GM19043 (cell line): ENCODE data around the gene CCND2.
"Not testable (repeated sequence)": the region's sequence is repeated elsewhere in the genome, so short reads cannot be mapped to it uniquely, and the experiment has no call there.

ENCODE experiments used
- ATAC-seq: cut with Tn5 transposase; IDR thresholded peaks from one replicate; pipeline ENCODE4 v1.9.1; 2021; ENCODE audit warnings: low read depth; ENCODE audit not compliant: unreplicated experiment

CCND2 gene

GRCh38 chr12:4273652-4274395 is at the start of gene CCND2:
Gene CCND2, plus strand, starts transcription at chr12:4273762. Its CDS starts 279 bp downstream, at chr12:4274041.
- ATAC-seq: no peak

- no peak for ATAC-seq
Measured at GRCh38 chr12:4224206-4224889, 49.2 kb upstream of the CCND2 start.

GRCh38 chr12:4225571-4225970 is 48.0 kb upstream of the CCND2 start:
- no peak for ATAC-seq

- ATAC-seq: no peak
Measured at GRCh38 chr12:4227046-4227445, 46.5 kb upstream of the CCND2 start.

GRCh38 chr12:4228122-4228580 is 45.4 kb upstream of the CCND2 start:
- no peak for ATAC-seq

- ATAC-seq: no peak
Measured at GRCh38 chr12:4230526-4230925, 43.0 kb upstream of the CCND2 start.

- ATAC-seq: no peak
Measured at GRCh38 chr12:4238577-4238976, 35.0 kb upstream of the CCND2 start.

- no peak for ATAC-seq
Measured at GRCh38 chr12:4239746-4240145, 33.8 kb upstream of the CCND2 start.

GRCh38 chr12:4240161-4240783 is 33.3 kb upstream of the CCND2 start:
- no peak for ATAC-seq

GRCh38 chr12:4240981-4241380 is 32.6 kb upstream of the CCND2 start:
- no peak for ATAC-seq

- no peak for ATAC-seq
Measured at GRCh38 chr12:4241592-4241991, 32.0 kb upstream of the CCND2 start.

GRCh38 chr12:4242595-4242994 is 31.0 kb upstream of the CCND2 start:
- ATAC-seq: no peak

- ATAC-seq: no peak
Measured at GRCh38 chr12:4243091-4243490, 30.5 kb upstream of the CCND2 start.

- ATAC-seq: not testable (repeated sequence)
Measured at GRCh38 chr12:4243491-4244100, 30.0 kb upstream of the CCND2 start.

- ATAC-seq: no peak
Measured at GRCh38 chr12:4244868-4245267, 28.7 kb upstream of the CCND2 start.

GRCh38 chr12:4245446-4245845 is 28.1 kb upstream of the CCND2 start:
- no peak for ATAC-seq

GRCh38 chr12:4246116-4246515 is 27.4 kb upstream of the CCND2 start:
- ATAC-seq: no peak

GRCh38 chr12:4250691-4251090 is 22.9 kb upstream of the CCND2 start:
- no peak for ATAC-seq

GRCh38 chr12:4251216-4251891 is 22.2 kb upstream of the CCND2 start:
- ATAC-seq: no peak

GRCh38 chr12:4251967-4252366 is 21.6 kb upstream of the CCND2 start:
- no peak for ATAC-seq

GRCh38 chr12:4252601-4253000 is 21.0 kb upstream of the CCND2 start:
- no peak for ATAC-seq
